GM20000 (cell line): ENCODE measurements around the gene PRR33.

Experiments used
- DNase-seq: peaks from one replicate; pipeline ENCODE4 v3.0.0; 2012; ENCODE audit warnings: low spot score
- TF ChIP-seq, protein P1 (sequence below): IDR thresholded peaks from 2 replicates; pipeline ENCODE4 v1.5.1; 2012; ENCODE audit warnings: mild to moderate bottlenecking, control low read depth; ENCODE audit errors: extremely low read depth, missing control alignments

The PRR33 gene

DNA sequence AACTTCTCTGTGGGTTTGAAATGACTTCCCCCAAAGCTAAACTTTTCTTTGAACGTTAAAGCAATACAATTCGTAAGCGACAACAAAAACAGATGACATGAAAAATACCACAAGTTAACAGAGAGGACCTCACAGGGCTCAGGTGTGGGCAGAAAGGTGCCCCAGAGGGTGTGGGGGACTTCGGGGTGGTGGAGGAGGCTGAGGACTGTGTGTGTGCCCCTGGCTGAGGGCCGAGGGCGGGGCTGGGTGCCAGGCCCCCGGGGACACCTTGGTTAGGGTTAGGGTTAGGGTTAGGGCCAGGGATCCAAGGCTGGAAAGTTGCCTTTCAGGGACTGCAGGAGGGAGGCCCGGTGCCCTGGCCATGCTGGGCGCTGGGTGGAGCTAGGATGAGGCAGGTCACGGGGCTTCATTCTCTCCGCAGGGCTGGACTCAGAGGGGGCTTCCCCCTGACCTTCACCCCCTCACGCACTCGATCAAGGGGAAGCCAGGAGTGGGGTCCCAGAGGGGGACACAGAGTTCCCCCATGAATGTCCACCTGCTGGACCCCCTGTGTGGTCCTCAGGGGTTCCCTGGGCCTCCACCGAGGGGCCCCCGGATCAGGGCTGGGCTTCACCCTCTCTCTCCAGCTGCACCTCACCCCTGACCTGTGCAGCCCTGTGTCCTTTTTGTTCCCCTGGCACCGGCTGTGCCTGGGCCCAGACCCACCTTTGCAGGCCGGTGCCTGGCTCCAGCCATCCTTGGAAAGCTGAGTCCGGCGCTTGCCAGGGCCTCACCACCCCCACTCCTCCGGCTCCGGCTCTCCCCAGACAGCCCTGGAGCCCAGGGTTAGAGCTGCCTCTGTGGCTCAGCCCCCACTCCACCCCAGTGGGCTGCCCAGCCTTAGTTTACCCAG lies 45.9 kb downstream of the PRR33 start:
- TF ChIP-seq, protein P1, sequence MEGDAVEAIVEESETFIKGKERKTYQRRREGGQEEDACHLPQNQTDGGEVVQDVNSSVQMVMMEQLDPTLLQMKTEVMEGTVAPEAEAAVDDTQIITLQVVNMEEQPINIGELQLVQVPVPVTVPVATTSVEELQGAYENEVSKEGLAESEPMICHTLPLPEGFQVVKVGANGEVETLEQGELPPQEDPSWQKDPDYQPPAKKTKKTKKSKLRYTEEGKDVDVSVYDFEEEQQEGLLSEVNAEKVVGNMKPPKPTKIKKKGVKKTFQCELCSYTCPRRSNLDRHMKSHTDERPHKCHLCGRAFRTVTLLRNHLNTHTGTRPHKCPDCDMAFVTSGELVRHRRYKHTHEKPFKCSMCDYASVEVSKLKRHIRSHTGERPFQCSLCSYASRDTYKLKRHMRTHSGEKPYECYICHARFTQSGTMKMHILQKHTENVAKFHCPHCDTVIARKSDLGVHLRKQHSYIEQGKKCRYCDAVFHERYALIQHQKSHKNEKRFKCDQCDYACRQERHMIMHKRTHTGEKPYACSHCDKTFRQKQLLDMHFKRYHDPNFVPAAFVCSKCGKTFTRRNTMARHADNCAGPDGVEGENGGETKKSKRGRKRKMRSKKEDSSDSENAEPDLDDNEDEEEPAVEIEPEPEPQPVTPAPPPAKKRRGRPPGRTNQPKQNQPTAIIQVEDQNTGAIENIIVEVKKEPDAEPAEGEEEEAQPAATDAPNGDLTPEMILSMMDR = no peak
- no peak for DNase-seq

DNA sequence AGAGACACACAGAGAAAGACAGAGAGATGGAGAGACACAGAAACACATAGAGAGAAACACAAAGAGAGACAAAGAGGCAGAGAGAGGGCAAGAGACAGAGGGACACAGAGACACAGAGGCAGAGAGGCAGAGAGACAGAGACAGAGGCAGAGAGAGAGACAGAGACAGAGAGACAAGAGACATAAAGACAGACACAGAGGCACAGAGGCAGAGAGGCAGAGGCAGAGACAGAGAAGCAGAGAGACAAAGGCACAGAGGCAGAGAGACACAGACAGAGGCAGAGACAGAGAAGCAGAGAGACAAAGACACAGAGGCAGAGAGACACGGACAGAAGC lies 46.6 kb downstream of the PRR33 start:
- no peak for DNase-seq
- TF ChIP-seq, protein P1 = no peak

GRCh38 chr11:1844221-1845094 lies 47.2 kb downstream of the PRR33 start:
- no peak for DNase-seq
- TF ChIP-seq, protein P1 = no peak

GRCh38 chr11:1843796-1844195 lies 47.9 kb downstream of the PRR33 start:
- DNase-seq = no peak
- TF ChIP-seq, protein P1 = no peak

DNA sequence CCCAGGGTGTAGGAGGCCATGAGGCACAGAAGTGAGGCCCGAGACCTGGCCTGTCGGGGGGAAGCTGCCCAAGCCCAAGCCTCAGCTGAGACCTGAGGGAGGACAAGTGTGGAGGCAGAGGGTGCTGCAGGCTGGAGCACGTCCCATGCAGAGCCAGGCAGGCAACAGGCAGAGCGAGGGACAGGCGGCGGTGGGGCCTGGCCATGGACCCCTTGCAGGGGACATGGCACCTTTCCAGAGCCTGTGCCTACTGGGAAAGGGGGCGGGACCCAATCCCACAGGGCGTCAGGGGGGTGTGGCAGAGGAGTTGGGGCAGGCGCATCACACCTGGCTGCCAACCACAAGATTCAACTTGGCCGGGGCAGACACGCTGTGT lies 48.6 kb downstream of the PRR33 start:
- DNase-seq = no peak

DNA sequence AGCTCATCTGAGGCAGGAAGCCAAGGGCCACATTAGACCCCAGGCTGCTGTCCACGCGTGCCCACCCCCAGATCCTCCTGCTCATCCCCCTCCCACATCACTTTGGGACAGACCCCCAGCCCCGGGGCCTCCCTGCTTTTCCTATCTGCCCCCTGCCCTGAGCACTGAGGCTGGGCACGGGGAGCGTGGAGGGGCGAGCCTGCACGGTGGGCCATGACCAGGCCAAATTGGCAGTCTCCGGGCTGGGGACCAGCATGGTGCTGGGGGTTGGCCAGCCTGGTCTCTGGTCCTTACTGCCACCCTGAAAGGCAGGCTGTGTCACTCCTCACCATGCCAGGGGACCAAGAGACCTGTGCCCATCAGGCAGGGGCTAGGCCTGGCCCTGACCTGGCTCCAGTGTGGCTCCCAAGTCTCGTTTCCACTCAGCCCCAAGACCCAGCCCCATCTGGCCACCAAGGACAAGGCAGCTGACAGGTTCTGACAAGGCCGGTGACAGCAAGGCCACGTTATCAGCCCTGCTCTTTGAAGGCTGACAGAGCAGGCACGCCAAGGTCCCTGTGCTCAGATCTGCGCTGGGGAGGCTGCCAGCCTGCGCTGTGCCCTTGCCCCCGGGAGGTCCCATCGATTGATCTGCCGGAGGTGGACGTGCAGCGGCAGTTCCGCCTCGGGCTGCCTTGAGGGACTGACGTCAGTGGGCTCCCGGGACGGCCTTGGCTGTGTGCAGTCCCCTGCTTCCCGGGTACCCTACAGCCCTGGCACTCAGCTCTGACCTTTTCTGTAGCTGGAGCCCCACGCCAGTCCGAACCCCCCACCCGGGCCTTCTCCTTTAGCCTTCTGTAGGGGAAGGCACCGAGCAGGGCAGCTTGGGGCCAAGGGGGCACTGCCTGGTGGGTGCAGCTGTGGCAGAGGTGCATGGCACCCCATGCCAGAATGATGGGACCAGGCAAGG lies 49.3 kb downstream of the PRR33 start:
- TF ChIP-seq, protein P1 = no peak
- no peak for DNase-seq

More for the DNA sequence above, 48.6 kb downstream of the PRR33 start:
- TF ChIP-seq, protein P1 = no peak
